Esophagus mucosa (tissue), 1 donor: Measurements from ENCODE around the gene KANTR. TPM values are rescaled to one million over a fixed set of nuclear protein-coding genes. Genes with fewer than 3 reads are reported as not detected.

Source experiments
- ATAC-seq: fragments of 200-7000 bp; cut with Tn5 transposase; one replicate; pipeline ENCODE4 v1.9.1; 2020
- total RNA-seq: library from RNA; stranded (reverse); gene quantifications from one replicate; pipeline ENCODE4 v1.2.4, GENCODE V29; 2023
- donor health status: DM: yes; HTN: yes; CAD: no.

Gene KANTR
- 6.6 TPM for total RNA-seq

- ATAC-seq = peak; percentile 94
These were observed at the start of gene KANTR for GRCh38 chrX:53093748-53094581. Gene KANTR (plus strand): TSS chrX:53094142. CDS start chrX:53124273, 30,131 bp downstream.

GRCh38 chrX:53044995-53045394 is 48.9 kb upstream of the KANTR start:
- no peak for ATAC-seq

GRCh38 chrX:53047228-53047627 is 46.7 kb upstream of the KANTR start:
- ATAC-seq = no peak

- peak; percentile 41 for ATAC-seq
These were observed 45.5 kb upstream of the KANTR start, which contains the start of gene GPR173 for GRCh38 chrX:53048169-53049126. Gene GPR173 (plus strand): TSS chrX:53048789. CDS start chrX:53076622, 27,833 bp downstream.

GRCh38 chrX:53049127-53049517 is 44.8 kb upstream of the KANTR start:
- no peak for ATAC-seq

GRCh38 chrX:53050841-53051240 is 43.1 kb upstream of the KANTR start:
- no peak for ATAC-seq

GRCh38 chrX:53055244-53055849 is 38.6 kb upstream of the KANTR start:
- ATAC-seq = no peak

- ATAC-seq = peak; percentile 19
These were observed 37.6 kb upstream of the KANTR start for GRCh38 chrX:53056292-53056691.

- no peak for ATAC-seq
These were observed 28.8 kb upstream of the KANTR start for GRCh38 chrX:53065104-53065503.

- no peak for ATAC-seq
These were observed 22.9 kb upstream of the KANTR start for GRCh38 chrX:53071064-53071463.

GRCh38 chrX:53071604-53072417 is 22.1 kb upstream of the KANTR start:
- ATAC-seq = peak; percentile 93

GRCh38 chrX:53072418-53073114 is 21.4 kb upstream of the KANTR start:
- ATAC-seq = no peak

GRCh38 chrX:53073115-53073586 is 20.8 kb upstream of the KANTR start:
- ATAC-seq = no peak

- ATAC-seq = no peak
These were observed 18.9 kb upstream of the KANTR start for GRCh38 chrX:53075011-53075410.

GRCh38 chrX:53076671-53077070 is 17.3 kb upstream of the KANTR start:
- no peak for ATAC-seq

GRCh38 chrX:53077207-53078197 is 16.4 kb upstream of the KANTR start:
- ATAC-seq = no peak

- ATAC-seq = no peak
These were observed 15.0 kb upstream of the KANTR start for GRCh38 chrX:53078943-53079342.

GRCh38 chrX:53080628-53081580 is 13.0 kb upstream of the KANTR start:
- no peak for ATAC-seq
